SKM-1 (cell line): ENCODE measurements around the gene MAD1L1.

ENCODE experiments used
- DNase-seq: peaks from one replicate; lab custom pipeline; 2025; ENCODE audit not compliant: unreplicated experiment; lab: John Stamatoyannopoulos, UW

MAD1L1 gene

DNA sequence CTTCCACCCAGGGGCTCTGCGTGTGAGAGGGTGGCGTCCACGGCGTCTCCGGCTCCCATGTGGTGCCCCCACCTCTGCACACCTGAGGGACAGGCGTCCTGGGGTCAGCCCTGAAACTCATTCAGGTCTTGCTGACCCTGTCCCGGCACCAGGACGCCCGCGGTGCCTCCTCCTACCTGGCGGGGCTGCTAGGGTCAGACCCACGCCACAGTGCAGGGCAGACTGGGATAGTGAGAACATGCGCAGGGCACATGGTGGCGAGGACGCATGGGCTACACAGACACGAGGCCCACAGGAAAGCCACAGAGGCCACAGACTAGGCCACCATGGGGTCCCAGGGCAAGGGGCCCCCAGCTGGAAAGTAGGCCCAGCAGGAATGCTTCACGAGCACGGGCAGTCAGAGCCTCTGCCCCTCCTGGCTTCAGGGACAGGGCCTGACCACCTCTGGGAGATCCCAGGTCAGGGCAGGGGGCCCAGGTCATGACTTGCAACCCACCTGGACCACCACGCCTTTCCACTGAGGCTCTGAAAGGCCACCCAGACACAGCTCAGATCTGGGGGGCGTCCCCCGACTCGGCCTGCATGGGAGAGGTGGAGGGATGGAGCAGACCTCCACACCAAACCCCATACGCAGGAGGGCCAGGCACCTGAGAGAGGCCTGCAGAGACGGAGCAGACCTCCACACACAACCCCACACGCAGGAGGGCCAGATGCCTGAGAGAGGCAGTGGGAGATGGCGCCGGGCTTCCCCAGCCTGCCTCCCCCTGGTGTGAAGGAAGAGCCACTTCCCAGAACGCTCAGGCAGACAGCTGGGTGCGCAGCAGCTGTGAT lies 374.1 kb downstream of the MAD1L1 start:
- DNase-seq, result no peak

DNA sequence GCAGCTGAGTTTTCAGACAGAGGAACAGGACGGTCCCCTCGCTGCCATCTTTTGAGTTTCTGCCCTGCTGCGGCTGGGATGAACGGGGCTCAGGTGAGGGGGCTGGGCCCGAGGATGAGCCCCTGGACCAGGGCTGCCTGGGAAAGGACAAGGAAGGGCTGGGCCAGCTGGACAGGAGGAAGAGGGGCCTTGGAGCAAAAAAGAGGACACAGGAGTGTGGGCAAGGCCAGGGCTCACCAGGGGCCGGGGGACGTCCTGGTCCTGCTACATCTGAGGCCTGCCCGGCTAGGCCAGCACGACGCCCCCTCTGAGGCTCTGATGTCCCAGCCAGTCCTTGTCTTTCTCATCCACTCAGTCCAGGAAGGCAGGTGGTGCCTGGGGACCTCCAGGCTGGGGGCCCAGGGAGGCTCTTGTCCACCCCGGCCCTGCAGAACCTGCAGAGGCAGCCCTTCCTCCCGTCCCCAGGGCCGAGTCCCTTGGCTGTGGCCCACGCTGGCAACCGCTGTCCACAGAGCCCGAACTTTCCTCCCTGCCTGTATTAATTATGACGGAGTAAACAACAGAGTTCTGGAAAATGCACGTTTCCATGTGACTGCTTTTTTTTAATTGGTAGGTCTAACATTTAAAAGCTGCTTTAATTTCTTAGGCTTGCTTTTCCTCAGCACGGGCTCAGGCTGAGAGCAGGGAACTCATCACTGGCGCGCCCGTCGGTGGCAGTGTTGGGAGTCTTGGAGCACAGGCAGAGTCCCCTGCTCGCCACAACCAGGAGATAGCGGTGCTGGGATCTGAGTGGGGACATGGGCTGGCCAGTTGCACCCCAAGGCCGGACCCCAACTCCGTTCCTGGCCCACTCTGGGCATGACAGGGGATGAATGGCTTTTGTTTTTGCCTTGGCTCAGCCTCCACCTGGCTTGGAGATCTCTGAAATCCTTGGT lies 375.0 kb downstream of the MAD1L1 start:
- no peak for DNase-seq

DNA sequence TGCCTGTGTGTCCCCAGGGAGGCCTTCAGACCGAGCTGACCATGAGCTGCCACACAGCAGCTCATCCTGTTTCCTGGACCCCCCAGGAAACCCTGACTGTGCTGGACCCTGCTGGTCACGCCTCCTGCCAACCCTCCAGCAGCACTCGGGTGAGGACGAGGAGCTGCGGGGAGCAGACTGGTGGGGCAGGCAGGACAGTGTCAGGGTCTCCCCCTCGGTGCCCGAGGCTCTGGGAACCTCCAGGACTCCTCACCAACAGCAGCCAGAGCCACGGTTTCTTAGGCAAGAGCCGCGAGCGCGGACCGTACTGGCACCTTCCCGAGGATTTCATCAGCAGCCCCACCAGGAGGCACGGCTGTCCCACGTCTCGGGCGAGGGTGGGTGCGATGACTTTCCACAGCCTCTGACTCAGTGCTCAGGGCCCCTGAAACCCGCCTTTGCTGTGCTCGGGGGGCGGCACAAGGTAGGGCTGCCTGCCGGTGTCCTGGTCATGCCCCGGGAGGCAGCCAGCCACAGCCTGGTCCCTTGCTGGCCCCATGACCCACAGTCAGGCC lies 375.8 kb downstream of the MAD1L1 start:
- DNase-seq, result no peak

DNA sequence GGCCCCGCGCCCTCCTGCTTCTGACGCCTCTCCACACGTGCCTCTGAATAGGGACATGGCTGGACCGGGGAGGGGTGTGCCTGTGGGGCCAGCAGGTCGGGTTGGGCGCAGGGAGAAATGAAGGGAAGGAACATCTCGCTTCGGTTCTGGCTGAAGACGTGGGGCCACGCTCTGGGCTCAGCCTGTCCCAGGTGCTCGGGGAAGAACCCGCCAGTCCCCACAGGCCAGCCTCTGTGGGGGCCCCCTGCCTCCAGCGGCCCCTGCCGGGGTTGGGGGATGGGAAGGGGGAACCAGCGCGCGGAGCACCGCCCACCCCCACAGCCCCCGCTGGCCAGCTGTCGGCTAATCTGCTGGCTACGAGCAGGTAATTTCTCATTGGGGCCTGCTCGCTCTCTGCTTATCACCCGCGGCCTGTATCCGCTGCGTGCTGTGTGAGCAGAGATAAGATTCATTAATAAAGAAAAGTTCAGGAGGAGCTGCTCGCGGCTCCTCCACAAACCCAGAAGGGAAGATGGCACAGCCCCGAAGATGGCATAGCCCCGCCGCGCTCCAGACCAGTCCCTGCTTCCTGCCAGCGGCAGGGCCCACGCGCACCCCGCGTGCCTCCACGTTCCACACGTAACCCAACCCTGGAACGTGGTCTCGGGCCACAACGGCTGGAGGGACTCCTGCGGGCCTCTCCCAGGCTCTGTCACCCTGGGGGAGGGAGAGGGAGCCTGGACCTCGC lies 376.4 kb downstream of the MAD1L1 start:
- no peak for DNase-seq

DNA sequence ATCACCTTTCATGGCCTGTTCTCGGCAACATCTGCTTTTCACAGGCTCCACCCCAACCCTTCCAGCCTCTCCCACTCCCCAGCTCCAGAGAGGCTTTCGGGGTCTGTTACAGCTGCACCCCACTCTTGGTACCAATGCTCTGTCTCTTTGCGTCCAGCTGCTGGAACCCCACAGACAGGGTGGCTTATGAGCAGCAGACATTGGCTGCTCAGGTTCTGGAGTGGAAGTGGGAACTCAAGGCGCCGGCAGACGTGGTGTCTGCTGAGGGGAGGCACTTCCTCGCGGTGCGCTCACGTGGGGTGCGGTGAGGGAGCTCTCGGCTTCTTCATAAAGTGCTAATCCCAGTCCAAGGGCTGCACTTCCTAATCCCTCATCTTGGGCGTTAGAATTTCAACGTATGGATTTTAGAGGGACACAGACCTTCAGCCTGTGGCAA lies 377.0 kb downstream of the MAD1L1 start:
- DNase-seq, result no peak

DNA sequence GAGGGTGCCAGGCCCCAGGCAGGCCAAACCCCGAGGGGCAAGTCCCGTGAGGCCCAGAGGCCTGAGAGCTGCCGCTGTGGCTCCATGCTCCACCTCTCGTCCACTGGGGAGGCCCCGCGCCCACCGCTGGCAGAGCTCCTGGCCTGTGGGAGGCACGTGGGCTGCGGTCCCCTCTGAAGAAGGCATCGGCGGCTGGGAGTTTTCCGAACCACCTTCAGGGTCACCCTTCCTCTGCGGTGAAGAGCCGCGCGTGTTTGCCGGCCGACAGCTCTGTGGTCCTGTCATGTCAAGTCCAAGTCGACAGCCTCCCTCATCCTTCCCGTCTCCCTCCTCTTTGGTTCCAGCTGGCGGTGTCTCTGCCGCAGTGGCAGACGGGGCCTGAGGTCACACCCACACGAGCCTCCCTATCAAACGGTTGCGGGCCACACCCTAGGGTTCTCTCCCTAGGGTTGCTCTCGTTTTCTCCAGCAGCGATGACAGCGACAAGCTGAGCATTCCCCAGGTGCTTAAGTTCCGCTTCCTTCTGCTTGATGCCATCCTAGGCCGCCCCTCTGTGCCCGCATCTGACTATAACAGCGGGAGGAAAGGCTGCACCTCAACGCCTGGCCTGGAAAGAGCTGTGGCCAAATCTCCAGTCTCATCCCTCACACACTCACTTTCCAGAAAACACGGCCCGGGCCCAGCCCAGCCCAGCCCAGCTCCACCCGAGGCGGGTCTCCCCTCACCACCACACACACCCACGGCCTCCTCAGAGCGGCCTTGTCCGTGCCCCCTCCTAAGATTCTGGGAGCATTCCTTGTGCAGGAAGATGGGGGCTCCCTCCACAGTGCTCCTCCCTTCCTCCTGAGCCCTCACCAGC lies 377.6 kb downstream of the MAD1L1 start:
- DNase-seq, result no peak

DNA sequence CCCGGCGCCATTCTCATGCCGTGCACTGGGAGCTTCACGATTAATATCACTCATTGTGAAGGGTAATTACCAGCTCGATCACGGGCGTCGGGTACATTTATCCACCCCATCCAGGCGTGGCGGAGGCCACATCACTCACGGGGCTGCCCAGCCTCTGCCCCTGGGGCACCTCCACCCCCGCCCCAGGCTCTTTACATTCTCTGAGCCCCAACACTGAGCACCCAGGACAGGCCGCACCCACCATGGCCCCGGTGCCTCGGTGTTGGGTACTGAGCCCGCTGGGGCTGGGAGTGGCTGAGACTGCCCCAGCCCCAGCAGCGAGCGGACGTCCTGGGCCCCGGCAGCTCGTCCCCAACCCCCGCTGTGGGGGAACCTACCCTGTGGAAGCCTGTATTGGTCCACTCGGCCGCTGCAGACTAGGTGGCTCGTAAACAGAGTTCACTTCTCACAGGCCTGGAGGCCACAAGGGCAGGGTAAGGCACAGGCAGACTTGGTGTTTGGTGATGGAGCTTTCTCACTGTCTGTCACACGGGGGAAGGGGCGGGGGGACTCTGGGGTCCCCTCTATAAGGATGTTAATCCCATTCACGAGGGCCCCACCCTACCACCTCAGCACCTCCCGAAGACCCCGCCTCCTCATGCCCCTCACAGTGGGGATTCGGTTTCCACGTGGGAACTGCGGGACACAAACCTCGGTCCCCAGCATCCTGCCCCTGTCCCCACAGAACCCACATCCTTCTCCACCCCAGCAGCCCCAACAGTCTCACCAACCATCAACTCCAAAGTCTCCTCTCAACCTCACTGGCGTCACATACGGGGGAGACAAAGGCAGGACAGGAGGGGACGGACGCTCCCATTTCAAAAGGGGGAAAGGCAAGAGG lies 378.5 kb downstream of the MAD1L1 start:
- DNase-seq, result no peak

DNA sequence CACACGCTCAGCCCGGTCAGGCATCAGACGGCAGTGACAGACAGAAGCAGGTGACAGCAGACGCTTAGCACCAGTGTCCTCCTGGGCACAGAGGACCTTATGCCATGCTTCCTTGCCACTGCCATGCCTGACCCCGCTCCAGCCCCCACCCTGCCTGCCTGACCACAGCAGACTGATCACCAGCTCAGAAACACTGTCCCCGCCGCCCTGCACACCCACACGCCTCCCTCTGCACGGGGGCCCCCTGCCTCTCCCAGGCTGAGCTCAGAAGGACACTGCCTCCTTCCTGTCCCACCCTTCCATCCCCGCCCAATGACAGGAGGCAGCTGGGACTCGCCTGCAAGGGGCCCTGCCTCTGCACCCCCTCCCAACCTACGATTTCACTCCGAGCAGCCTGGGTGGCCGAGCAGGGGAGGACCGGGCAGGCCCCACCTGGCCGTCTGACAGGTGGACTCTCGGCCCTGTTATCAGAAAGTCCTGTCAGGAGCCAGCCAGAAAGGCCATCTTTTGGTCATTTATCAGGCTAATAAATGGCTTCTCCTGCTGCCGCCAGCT lies 379.2 kb downstream of the MAD1L1 start:
- DNase-seq, result no peak

DNA sequence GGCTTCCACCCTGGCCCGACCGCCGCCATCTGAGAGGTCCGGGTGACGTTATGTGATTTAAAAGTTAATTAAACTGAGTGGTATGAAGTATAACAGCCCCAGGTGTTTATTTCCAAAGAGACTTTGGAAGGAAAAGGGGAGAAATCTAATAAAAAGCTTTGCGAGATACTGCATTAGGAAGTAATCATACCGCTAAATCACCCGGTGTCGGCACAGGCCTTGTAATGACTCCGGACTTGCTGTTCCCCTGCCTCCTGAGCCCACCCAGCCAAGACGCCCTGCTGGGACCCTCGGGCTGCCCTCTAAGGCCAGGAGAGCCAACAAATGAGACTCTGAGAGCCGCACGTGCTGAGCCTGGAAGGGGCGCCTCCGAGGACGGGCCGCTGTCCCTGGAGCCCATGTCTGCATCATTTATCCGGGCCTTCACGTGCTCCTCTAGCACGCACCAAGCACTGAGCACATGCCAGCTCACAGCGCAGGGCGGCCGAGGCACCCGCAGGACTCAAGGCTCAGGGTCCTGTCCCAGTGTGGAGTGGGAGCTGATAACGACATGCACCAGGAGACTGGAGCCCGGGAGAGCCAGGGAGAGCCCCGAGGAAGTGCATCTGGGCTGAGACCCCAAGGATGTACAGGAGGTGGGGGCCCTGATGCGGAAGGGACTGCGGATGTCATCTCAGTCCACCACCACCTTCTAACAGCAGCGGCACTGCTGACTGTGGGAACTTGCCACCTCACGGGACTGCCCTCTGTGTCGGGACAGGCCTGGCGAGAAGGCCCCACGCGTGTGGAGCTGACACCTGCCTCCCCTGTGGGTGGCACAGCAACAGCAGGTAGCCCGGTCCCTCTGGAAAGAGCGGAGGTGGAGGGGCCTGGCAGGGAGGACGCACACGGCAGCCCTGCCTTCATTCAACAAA lies 380.0 kb downstream of the MAD1L1 start:
- DNase-seq, result no peak

DNA sequence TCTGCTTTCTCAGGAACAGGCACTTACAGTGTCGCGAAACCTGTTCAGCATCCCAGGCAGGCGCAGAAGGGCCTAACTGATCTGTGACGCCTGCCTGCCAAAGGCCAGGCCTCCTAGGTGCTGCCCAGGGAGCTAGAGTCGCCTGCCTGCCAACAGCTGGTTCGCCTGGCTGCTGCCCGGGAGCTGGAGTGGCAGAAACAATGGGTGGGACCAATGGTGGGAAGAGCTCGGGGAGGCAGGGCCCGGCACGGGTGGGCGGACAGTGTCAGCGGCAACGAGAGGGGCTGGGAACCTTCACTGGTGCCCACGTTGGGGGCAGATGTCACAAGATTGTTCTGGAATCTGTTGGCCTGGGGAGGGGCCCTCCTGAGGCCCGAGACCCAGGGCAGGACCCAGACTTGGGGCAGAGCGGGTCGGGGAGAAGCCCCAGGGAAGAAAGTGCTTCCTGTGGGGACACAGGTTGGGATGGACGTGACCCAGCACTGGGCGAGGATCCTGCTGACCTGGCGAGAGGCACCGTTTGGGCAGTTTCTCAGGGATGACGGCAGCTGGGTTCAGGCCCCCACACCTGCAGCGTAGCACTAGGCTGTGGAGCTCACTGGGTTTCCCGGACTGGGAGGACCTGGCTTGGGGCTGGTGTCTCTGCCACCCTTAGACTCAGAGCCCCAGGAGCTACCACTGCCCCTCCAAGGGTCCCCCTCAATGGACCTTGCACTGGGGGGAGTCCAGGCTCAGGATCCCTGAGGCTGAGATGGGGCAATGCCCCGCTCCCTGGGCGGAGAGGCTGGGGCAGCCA lies 380.8 kb downstream of the MAD1L1 start:
- DNase-seq, result no peak

DNA sequence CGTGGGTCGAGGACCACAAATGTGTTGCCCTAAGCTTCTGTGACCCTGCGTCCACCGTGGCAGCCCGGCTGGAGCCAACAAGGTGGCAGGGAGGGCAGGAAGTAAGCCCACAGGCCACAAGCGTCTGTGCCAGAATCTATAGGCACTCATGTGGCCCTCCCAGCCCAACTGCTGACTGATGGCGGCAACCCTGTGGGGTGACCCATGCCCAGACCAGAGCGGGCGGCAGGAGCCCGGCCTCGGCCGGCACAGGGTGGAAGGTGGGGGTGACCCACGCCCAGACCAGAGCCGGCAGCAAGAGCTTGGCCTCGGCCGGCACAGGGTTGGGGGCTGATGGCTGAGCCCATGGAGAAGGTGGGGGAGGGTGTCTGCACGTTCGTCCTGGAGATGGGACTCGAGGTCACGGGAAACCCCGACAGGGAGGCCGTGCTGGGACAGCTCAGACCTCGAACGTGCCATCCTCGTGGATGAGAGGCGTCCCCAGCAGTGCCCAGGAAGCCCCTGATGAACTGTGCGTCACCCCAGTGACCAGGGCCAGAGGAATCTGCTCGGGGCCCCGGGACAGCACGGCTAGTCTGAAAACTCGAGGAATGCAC lies 381.7 kb downstream of the MAD1L1 start:
- DNase-seq, result no peak

DNA sequence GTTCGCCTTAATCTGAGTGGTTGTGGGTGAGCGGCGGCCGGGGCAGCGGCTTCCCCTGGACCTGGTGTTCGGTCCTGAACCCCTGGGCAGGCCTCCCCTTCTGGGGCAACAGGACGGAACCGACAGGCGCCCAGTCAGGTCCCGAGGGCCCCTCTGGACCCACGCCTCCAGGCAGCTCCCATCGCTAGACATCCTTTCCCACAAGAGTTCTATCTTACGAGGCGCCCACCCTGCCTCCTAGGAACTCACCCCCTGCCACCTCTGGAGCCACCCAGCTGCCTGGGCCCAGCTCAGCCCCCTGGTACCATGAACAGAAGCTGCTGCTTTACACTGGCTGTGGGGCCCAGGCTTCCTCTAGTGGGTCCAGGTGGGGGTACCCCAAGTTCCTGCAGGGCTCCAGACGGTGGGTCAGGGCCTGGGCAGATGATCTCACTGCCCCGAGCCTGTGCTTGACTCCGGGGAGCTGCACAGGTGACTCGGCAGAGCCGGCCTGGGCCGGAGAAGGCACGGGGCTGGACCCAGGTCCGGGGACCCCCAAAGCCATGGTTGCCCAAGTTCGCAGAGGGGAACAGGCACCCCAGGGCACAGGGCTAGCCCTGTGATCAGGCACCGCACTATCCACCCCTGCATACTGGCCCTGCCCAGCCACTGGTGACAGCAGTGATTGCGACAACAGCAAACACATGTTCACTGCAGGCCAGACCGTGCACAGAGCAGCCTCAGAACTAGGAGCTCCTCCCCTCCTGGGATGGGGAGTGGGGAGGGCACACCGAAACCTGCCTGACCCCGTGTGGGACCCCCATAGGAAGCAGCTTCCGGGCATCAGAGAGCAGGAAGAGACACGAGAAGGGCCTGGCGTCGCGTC lies 382.4 kb downstream of the MAD1L1 start:
- no peak for DNase-seq

DNA sequence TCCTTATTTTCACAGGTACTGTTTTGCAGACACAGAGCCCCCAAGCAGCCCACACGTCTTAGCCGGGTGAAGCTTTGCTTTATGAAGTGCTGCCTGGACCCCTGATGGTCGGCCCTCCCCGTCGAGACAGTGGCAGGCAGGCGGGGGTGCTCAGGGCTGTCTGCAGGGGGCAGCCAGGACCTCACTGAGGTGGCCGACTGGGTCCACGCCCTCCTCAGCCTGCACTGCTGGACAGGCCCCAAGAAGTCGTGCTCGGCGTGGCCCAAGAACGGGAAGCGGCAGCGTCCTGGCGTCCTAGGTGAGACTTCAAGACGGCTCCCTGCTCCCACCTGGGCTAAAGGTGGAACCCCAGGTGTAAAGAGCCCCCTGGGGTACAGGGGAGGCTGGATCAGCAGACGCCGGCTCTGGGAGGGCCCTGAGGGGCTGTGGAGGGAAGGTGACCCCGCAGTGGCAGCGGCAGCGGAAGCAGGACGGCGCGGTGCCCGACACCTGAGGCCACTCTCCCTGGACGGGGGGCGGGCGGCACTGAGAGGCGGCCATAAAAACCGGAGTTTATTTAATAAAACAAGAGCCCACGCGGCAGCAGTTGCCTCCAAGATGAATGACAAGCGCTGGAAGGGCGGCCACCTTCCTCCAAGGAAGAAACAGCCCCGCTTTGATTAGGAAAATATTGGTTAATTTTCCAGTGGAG lies 383.2 kb downstream of the MAD1L1 start:
- no peak for DNase-seq

DNA sequence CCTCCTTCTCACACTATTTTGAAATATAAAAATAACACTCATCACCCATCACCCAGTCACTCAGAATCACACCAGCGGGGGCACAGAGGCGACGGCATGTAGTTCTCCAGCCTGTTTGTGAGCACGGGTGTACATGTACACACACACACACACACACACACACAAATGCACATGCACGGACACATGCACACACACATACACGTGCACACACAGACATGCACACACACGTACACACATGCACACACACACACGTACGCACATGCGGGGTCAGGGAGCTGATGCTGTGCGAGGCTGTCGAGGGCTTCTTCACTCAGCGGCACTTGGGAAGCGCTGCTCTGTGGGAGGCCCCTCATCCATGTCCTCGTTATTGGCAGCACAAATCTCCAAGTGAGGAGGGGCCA lies 383.8 kb downstream of the MAD1L1 start:
- DNase-seq, result no peak

DNA sequence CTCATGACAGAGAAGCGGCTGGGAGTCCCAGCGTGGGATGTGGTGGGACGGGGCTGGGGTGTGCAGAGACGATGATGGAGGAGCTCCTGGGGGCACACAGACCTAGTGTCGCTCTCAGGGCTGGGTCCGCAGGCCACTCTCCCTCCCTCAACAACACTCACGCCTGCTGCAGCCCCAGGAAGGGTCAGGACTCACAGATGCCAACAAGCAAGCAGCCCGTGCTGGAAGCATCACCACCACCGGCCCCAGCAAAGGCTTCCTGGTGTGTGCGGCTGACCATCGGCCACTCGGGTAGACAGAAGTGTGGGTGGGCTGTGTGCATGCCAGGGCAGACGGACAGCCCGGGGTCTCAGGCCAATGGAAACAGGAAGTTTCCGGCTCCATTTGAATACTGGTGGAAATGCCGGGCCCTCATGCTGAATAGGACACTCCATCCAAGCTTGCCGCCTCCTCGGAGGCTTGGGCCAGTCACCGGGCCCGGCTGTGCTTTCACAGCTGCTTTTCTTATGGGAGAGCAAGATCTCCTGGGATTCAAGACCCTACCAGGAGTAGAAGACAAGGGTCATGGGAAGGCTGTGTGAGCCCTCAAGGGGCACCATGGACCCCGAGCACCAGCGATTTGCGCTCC lies 384.6 kb downstream of the MAD1L1 start:
- no peak for DNase-seq
